WI38 (cell line): Measurements from ENCODE around the gene LZTR1.

Source experiments
- H3K4me3 ChIP-seq: 2 replicates; pipeline ENCODE4 v1.5.1; 2011; ENCODE audit warnings: low read depth, mild to moderate bottlenecking, control low read depth, low read length
- CTCF ChIP-seq: IDR thresholded peaks from 2 replicates; pipeline ENCODE4 v1.5.1; 2012; ENCODE audit warnings: low read depth, mild to moderate bottlenecking, control low read depth, low read length

Gene LZTR1

DNA sequence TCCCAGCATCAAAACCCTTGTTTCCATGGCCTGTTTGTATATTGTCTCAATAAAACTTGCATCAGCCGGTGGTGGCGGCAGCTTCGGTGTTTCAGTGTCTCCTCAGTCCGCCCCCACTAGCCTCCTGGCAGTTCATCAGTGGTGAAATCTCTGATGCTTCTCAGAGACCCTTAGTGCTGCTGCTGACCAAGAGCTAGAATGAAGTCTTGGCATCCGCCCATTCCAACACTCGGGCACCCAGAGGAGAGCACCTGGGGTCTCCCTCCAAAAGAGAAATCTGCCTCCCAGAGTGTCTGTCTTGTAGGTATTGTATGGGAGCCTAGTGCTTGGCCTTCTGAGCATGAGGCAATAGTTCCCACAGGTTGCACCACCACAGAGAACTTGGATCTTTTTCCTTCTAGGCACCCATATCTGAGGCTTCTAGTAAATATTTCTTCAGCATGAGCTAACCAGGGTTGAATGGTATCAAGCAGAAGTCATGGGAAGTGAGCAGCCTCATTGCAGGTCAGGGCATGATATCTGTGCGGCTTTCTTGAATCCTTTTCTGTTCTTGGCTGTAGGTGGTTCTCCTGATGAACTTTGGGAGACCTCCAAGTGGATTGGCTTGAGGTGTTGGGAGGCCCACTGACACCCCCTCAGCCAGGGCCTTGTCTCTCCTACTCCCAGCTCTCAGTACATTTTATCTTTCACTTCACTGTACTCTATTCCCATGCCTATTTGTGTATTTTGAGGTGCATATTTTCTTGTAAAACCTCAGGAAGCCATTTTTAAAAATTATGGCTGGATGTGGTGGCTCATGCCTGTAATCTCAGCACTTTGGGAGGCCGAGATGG is 28.2 kb upstream of the LZTR1 start:
- TF ChIP-seq CTCF, result no peak
- H3K4me3 ChIP-seq, result no peak overlapping the region

GRCh38 chr22:20955548-20955947 is 26.5 kb upstream of the LZTR1 start:
- H3K4me3 ChIP-seq, result no peak overlapping the region
- no peak for TF ChIP-seq CTCF

DNA sequence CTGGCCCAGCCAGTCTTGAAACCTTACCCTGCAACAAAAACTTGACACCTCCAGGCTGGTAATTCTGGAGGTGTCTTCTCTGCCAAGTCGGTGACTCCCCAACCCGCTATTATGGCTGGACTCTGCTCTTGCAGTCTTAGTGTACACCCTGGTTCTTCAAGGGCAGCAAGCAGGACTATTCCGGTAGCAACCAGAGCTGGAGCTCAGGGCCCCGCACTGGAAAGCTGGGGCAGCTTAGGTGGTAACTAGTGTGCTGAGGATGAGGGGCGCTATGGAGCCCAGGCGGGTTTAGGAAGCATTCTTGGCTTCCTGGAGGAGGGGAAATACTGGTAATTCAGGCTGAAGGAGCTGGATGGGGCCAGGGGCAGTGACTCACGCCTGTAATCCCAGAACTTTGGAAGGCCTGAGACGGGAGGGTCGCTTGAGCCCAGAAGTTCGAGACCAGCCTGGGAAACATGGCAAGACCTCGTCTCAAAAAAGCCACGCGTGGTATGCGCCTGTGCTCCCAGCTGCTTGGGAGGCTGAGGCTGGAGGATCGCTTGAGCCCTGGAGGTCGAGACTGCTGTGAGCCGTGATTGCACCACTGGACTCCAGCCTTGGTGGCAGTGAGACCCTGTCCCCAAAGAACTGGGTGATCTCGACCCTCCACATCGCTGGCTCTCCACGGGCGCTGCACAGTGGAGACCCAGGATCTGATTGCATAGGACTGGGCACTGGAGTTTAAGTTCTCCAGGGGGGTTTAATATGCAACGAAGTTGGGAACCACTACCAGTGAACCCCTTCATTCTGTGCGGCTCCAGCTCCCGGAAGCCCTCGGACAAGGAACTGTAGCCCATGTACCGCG is 25.6 kb upstream of the LZTR1 start:
- no peak overlapping the region; the same call in 1 of the 2 replicates for H3K4me3 ChIP-seq
- no peak for TF ChIP-seq CTCF

DNA sequence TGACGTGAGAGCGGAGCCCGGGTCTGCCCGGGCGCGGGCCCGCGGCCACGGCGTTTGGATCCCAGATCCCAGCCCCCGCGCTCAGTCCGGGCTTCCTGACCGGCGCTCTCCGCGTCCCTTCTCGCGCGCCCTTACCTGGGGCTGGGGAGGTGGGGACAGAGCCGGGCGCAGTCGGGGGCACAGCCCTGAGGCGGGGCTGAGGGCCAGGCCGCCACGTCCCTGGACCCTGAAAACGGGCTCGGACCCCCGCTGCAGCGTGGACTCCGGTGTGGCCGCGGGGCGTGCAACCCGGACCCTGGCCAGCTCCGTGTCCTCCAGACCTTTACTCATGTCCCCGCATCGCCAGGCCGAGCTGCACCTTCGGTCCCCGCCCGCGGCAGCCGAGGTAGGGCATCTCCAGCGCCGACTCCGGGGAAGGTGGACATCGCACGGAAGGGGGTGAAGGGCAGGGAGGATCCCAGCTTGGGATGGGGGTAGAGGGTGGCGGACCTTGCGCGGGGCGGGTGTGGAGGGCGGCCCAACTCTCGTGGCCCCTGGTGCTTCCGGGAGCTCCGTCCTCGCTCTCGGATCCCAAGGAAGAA is 24.9 kb upstream of the LZTR1 start:
- no peak for TF ChIP-seq CTCF
- peak overlapping the region; percentile 35 for H3K4me3 ChIP-seq

GRCh38 chr22:20957683-20958431 is 24.2 kb upstream of the LZTR1 start:
- H3K4me3 ChIP-seq, result peak overlapping the region; percentile 35
- TF ChIP-seq CTCF, result no peak

DNA sequence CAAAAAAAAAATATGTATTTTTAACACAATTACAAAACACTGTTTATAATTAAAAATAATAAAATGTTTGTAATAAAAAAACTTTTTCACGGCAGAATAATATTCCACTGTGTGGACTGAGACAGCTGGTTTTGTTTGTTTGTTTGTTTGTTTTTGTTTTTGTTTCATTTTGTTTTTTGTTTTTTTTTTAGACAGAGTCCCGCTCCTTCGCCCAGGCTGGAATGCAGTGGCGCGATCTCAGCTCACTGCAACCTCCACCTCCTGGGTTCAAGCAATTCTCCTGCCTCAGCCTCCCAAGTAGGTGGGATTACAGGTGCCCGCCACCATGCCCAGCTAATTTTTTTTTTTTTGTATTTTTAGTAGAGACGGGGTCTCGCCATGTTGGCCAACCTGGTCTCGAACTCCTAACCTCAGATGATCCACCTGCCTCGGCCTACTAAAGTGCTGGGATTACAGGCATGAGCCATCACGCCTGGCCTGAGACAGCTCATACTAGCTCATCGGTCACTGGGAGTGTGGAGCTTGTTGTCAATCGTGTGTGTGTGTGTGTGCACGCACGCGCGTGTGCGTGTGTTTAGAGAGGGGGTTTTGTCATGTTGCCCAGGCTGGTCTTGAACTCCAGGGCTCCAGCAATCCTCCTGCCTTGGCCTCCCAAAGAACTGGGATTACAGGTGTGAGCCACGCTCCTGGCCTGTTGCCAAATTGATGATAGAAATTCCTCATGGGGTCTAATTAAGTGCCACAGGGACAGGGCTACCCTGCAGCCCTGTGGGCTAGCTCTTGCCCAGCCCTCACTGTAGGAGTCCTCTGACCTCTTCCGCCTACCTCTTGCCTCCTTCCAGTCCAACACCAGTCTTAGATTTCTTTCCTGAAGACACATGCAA is 22.3 kb upstream of the LZTR1 start:
- no peak for TF ChIP-seq CTCF

More for the DNA sequence above, 22.3 kb upstream of the LZTR1 start:
- no peak overlapping the region for H3K4me3 ChIP-seq
